Prostate gland (tissue), 2 donors: ENCODE measurements around the gene CSMD2. TPM values are rescaled to one million over a fixed set of nuclear protein-coding genes. Genes with fewer than 3 reads are reported as not detected.

Experiments
- DNase-seq: peaks from one replicate; pipeline ENCODE4 v3.0.0-alpha.2; 2019; ENCODE audit warnings: low spot score
- H3K27ac ChIP-seq, 2 donors: fragments of 200-600 bp; sonication (generic); 2 replicates each; pipeline ENCODE4 v1.5.1; 2017 to 2019
- H3K27me3 ChIP-seq: fragments of 200-600 bp; sonication (generic); replicated peaks from 2 replicates; pipeline ENCODE4 v1.5.1; 2019; ENCODE audit not compliant: insufficient read depth
- H3K36me3 ChIP-seq, 2 donors: fragments of 200-600 bp; sonication (generic); 1 replicate in 1 of 2; 2 replicates in 1 of 2; pipeline versions ENCODE4 v1.5.1 to v1.8.1; 2017 to 2019
- H3K4me1 ChIP-seq: fragments of 200-600 bp; sonication (generic); replicated peaks from 2 replicates; pipeline ENCODE4 v1.5.1; 2019
- H3K4me3 ChIP-seq, 2 donors: fragments of 200-600 bp; sonication (generic); 2 replicates each; pipeline ENCODE4 v1.5.1; 2017 to 2019
- H3K9me3 ChIP-seq: fragments of 200-600 bp; sonication (generic); 2 replicates; pipeline ENCODE4 v1.5.1; 2017
- POLR2A ChIP-seq: fragments of 450-650 bp; IDR thresholded peaks from one replicate; pipeline ENCODE4 v1.6.1; 2016; ENCODE audit warnings: antibody characterized with exemption, mild to moderate bottlenecking
- POLR2AphosphoS5 ChIP-seq: sonication (generic); formaldehyde crosslinking; IDR thresholded peaks from one replicate; pipeline ENCODE4 v1.6.1; 2017; ENCODE audit warnings: antibody characterized with exemption
- WGBS: methylation state at CpG from one replicate; pipeline ENCODE4 v1.1.5; 2018; 5-methylcytosine and 5-hydroxymethylcytosine counted together
- intact Hi-C: fragments of 100-400 bp; cut with DNase I; formaldehyde crosslinking; loops from one replicate; pipeline ENCODE4 v1.14.2; 2022
- total RNA-seq, 2 donors: library from RNA; depleted of rRNA; stranded (reverse); fragments of >200 nt; gene quantifications; one replicate each; pipeline ENCODE4 v1.1.0, GENCODE V29; 2016
- TF ChIP-seq, protein P1 (sequence below), 4 experiments: fragments of 200-600 bp in 2 of 4; fragments of 450-650 bp in 2 of 4; sonication (generic) in 2 of 4; IDR thresholded peaks; 1 replicate in 3 of 4; 2 replicates in 1 of 4; pipeline ENCODE4 v1.5.1; 2016 to 2019; ENCODE audit warnings: antibody characterized with exemption in 4 of 4, mild to moderate bottlenecking in 2 of 4, moderate library complexity in 2 of 4

The CSMD2 gene
- total RNA-seq, 2 donors from 2014 or later: 0.14 to 5.5 TPM

DNA sequence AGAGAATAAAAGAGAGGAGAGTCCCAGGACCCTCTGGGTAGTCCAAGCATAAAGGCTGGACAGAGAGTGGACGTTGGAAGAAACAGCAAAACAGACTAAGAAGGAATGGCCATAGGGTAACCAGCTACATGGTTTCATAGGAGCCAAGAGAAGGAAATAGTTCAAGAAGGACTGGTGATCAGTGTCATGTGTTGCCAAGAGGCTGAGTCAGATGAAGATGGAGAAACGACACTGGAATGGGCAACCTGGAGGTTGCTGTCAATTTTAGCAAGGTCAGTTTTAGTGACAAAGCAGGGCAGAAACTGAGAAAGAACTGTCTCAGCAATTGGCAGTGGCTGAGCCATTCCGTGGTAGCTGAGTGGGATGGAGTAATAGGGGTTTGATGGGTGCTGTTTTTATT is 259.8 kb downstream of the CSMD2 start:
- intact Hi-C loops: no loop called here
- Histone ChIP-seq H3K27ac (no peak overlapping the region), H3K36me3 (no peaks in the 10 kb centered on the region), H3K27me3 (no peaks in the 10 kb centered on the region), H3K4me3 (no peak overlapping the region), H3K4me1 (peaks cover 6% of the 10 kb centered on the region), H3K9me3 (no peaks in the 10 kb centered on the region)
- DNase-seq: no peak
- TF ChIP-seq POLR2AphosphoS5 (no peak), POLR2A (no peak)
- TF ChIP-seq, protein P1, sequence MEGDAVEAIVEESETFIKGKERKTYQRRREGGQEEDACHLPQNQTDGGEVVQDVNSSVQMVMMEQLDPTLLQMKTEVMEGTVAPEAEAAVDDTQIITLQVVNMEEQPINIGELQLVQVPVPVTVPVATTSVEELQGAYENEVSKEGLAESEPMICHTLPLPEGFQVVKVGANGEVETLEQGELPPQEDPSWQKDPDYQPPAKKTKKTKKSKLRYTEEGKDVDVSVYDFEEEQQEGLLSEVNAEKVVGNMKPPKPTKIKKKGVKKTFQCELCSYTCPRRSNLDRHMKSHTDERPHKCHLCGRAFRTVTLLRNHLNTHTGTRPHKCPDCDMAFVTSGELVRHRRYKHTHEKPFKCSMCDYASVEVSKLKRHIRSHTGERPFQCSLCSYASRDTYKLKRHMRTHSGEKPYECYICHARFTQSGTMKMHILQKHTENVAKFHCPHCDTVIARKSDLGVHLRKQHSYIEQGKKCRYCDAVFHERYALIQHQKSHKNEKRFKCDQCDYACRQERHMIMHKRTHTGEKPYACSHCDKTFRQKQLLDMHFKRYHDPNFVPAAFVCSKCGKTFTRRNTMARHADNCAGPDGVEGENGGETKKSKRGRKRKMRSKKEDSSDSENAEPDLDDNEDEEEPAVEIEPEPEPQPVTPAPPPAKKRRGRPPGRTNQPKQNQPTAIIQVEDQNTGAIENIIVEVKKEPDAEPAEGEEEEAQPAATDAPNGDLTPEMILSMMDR (IDR thresholded peaks at IDR 0.05): no peak
- 71% methylated on average over 3 of the region's 3 CpGs for WGBS

GRCh38 chr1:33903210-33903589 is 261.8 kb downstream of the CSMD2 start:
- WGBS: 17% methylated on average over 2 of the region's 2 CpGs

DNA sequence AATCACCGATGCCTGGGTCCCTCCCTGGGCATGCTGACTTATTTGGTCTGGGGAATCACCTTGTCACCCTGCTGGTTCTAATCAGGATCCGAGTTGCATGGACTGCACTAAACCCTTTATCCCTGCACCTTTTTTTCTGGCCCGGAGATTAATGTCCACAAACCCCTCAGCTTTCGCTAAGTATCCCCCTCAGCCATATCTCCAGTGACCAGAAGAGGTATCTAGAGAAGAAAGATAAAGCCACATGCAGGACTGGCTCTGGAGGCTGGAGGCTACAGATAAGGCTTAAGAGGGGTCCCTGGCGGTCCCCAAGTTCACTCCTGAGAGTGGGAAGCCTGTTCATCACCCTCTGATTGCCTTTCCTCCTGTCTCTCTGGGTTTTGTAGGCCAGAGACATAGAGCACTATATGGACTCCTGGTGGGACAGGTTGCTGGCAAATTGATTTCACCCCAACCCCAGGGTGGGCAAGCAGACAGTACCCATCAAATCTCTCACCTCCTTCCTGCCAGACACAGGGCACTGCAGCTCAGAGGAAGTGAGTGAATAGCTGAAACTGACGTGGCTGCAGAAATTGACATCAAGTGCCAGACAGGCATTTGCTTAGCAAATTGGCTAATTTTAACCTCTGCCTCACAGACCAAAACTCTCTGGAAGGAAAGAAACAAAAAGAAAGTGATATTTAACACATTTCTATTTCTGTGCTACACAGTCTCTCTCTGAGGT is 262.4 kb downstream of the CSMD2 start:
- no peaks in the 10 kb centered on the region for H3K36me3 ChIP-seq
- no peaks in the 10 kb centered on the region for H3K9me3 ChIP-seq
- DNase-seq: no peak
- no peaks in the 10 kb centered on the region for H3K27me3 ChIP-seq
- no peak overlapping the region for H3K4me3 ChIP-seq
- 66% methylated on average over 6 of the region's 6 CpGs for WGBS
- TF ChIP-seq POLR2AphosphoS5 (no peak), POLR2A (no peak)
- TF ChIP-seq, protein P1 (IDR thresholded peaks at IDR 0.05): no peak
- H3K27ac ChIP-seq: no peak overlapping the region
- intact Hi-C loops: no loop called here
- H3K4me1 ChIP-seq: peaks cover 6% of the 10 kb centered on the region

More at GRCh38 chr1:33903210-33903589, 261.8 kb downstream of the CSMD2 start:
- Histone ChIP-seq H3K27ac (no peak overlapping the region), H3K4me1 (peaks cover 6% of the 10 kb centered on the region), H3K4me3 (no peak overlapping the region), H3K9me3 (no peaks in the 10 kb centered on the region), H3K36me3 (no peaks in the 10 kb centered on the region), H3K27me3 (no peaks in the 10 kb centered on the region)
- intact Hi-C loops: no loop called here
- DNase-seq: no peak
- TF ChIP-seq POLR2AphosphoS5 (no peak), POLR2A (no peak)
- TF ChIP-seq, protein P1 (IDR thresholded peaks at IDR 0.05): no peak

- no peaks in the 10 kb centered on the region for H3K9me3 ChIP-seq
- no peaks in the 10 kb centered on the region for H3K36me3 ChIP-seq
- H3K4me1 ChIP-seq: peaks cover 6% of the 10 kb centered on the region
- no peak for DNase-seq
- no peaks in the 10 kb centered on the region for H3K27me3 ChIP-seq
- TF ChIP-seq POLR2AphosphoS5 (no peak), POLR2A (no peak)
- TF ChIP-seq, protein P1 (IDR thresholded peaks at IDR 0.05): no peak
- intact Hi-C loops: no loop called here
- WGBS: 83% methylated on average over 3 of the region's 3 CpGs
- H3K27ac ChIP-seq: no peak overlapping the region
- H3K4me3 ChIP-seq: no peak overlapping the region
These were observed 265.3 kb downstream of the CSMD2 start for GRCh38 chr1:33899746-33900145.

- intact Hi-C loops: no loop called here
- no peaks in the 10 kb centered on the region for H3K27me3 ChIP-seq
- no peak for DNase-seq
- H3K4me3 ChIP-seq: no peak overlapping the region
- H3K27ac ChIP-seq: no peak overlapping the region
- no peaks in the 10 kb centered on the region for H3K9me3 ChIP-seq
- H3K4me1 ChIP-seq: peaks cover 6% of the 10 kb centered on the region
- 63% methylated on average over 9 of the region's 9 CpGs for WGBS
- H3K36me3 ChIP-seq: no peaks in the 10 kb centered on the region
- TF ChIP-seq, protein P1 (IDR thresholded peaks at IDR 0.05): no peak
- no peak for TF ChIP-seq POLR2A
- no peak for TF ChIP-seq POLR2AphosphoS5
These were observed 266.1 kb downstream of the CSMD2 start for GRCh38 chr1:33898881-33899280.
